Measurements from ENCODE around the gene FRG2B.
"Not testable (repeated sequence)": the region's sequence is repeated elsewhere in the genome, so short reads cannot be mapped to it uniquely, and the experiment has no call there.

Gene FRG2B

GRCh38 chr10:133626695-133627094, at the start of gene FRG2B:
FRG2B (minus strand) TSS chr10:133626795; CDS start chr10:133626742, 53 bp downstream.
- not testable (repeated sequence) for H3K27ac ChIP-seq; DNase-seq (ENCODE audit: low read depth, low spot score); H3K9ac ChIP-seq (ENCODE audit: insufficient read length); H3K36me3 ChIP-seq (ENCODE audit: insufficient read depth, low read length); H3K9me3 ChIP-seq (ENCODE audit: low read depth, low read length); H3K4me3 ChIP-seq

- not testable (repeated sequence) for H3K36me3 ChIP-seq (ENCODE audit: insufficient read depth, low read length); H3K27ac ChIP-seq; H3K9me3 ChIP-seq (ENCODE audit: low read depth, low read length); DNase-seq (ENCODE audit: low read depth, low spot score); H3K4me3 ChIP-seq; H3K9ac ChIP-seq (ENCODE audit: insufficient read length)
Observed at GRCh38 chr10:133667446-133667845, 40.9 kb upstream of the FRG2B start.

GRCh38 chr10:133663544-133664160, 37.1 kb upstream of the FRG2B start:
- not testable (repeated sequence) for H3K36me3 ChIP-seq (ENCODE audit: insufficient read depth, low read length); H3K9me3 ChIP-seq (ENCODE audit: low read depth, low read length); DNase-seq (ENCODE audit: low read depth, low spot score); H3K4me3 ChIP-seq; H3K27ac ChIP-seq; H3K9ac ChIP-seq (ENCODE audit: insufficient read length)

- not testable (repeated sequence) for H3K27ac ChIP-seq; DNase-seq (ENCODE audit: low read depth, low spot score); H3K4me3 ChIP-seq; H3K36me3 ChIP-seq (ENCODE audit: insufficient read depth, low read length); H3K9ac ChIP-seq (ENCODE audit: insufficient read length); H3K9me3 ChIP-seq (ENCODE audit: low read depth, low read length)
Observed at GRCh38 chr10:133661122-133661521, 34.5 kb upstream of the FRG2B start.

GRCh38 chr10:133660516-133660915, 33.9 kb upstream of the FRG2B start:
- H3K27ac ChIP-seq; DNase-seq (ENCODE audit: low read depth, low spot score): not testable (repeated sequence)

GRCh38 chr10:133657276-133657675, 30.7 kb upstream of the FRG2B start:
- not testable (repeated sequence) for H3K9me3 ChIP-seq (ENCODE audit: low read depth, low read length); H3K9ac ChIP-seq (ENCODE audit: insufficient read length); H3K4me3 ChIP-seq; H3K36me3 ChIP-seq (ENCODE audit: insufficient read depth, low read length); DNase-seq (ENCODE audit: low read depth, low spot score); H3K27ac ChIP-seq

More at GRCh38 chr10:133660516-133660915, 33.9 kb upstream of the FRG2B start:
- not testable (repeated sequence) for H3K9ac ChIP-seq (ENCODE audit: insufficient read length); H3K4me3 ChIP-seq; H3K9me3 ChIP-seq (ENCODE audit: low read depth, low read length); H3K36me3 ChIP-seq (ENCODE audit: insufficient read depth, low read length)

GRCh38 chr10:133648872-133649455, 22.4 kb upstream of the FRG2B start:
- H3K36me3 ChIP-seq (ENCODE audit: insufficient read depth, low read length); H3K27ac ChIP-seq; H3K4me3 ChIP-seq; H3K9me3 ChIP-seq (ENCODE audit: low read depth, low read length); H3K9ac ChIP-seq (ENCODE audit: insufficient read length); DNase-seq (ENCODE audit: low read depth, low spot score): not testable (repeated sequence)

GRCh38 chr10:133647075-133647748, 20.6 kb upstream of the FRG2B start:
- not testable (repeated sequence) for H3K9ac ChIP-seq (ENCODE audit: insufficient read length); H3K27ac ChIP-seq; H3K9me3 ChIP-seq (ENCODE audit: low read depth, low read length); H3K4me3 ChIP-seq; H3K36me3 ChIP-seq (ENCODE audit: insufficient read depth, low read length); DNase-seq (ENCODE audit: low read depth, low spot score)

- not testable (repeated sequence) for H3K27ac ChIP-seq; H3K36me3 ChIP-seq (ENCODE audit: insufficient read depth, low read length); H3K4me3 ChIP-seq; H3K9me3 ChIP-seq (ENCODE audit: low read depth, low read length); DNase-seq (ENCODE audit: low read depth, low spot score); H3K9ac ChIP-seq (ENCODE audit: insufficient read length)
Observed at GRCh38 chr10:133637846-133638235, 11.2 kb upstream of the FRG2B start.

- not testable (repeated sequence) for H3K9me3 ChIP-seq (ENCODE audit: low read depth, low read length); H3K4me3 ChIP-seq; H3K36me3 ChIP-seq (ENCODE audit: insufficient read depth, low read length); DNase-seq (ENCODE audit: low read depth, low spot score); H3K27ac ChIP-seq; H3K9ac ChIP-seq (ENCODE audit: insufficient read length)
Observed at GRCh38 chr10:133637202-133637845, 10.7 kb upstream of the FRG2B start.

- H3K9ac ChIP-seq (ENCODE audit: insufficient read length); H3K27ac ChIP-seq; H3K36me3 ChIP-seq (ENCODE audit: insufficient read depth, low read length); H3K4me3 ChIP-seq; DNase-seq (ENCODE audit: low read depth, low spot score); H3K9me3 ChIP-seq (ENCODE audit: low read depth, low read length): not testable (repeated sequence)
Observed at GRCh38 chr10:133630723-133631249, 4.2 kb upstream of the FRG2B start.

GRCh38 chr10:133622544-133622943, 4.1 kb downstream of the FRG2B start:
- not testable (repeated sequence) for H3K27ac ChIP-seq; H3K4me3 ChIP-seq; H3K9me3 ChIP-seq (ENCODE audit: low read depth, low read length); H3K36me3 ChIP-seq (ENCODE audit: insufficient read depth, low read length); DNase-seq (ENCODE audit: low read depth, low spot score); H3K9ac ChIP-seq (ENCODE audit: insufficient read length)
